Right lobe of liver (tissue), 4 donors: ENCODE measurements around the gene PLXNA1.

Experiments
- CTCF ChIP-seq, 4 donors: fragments of 200-600 bp in 3 of 4; fragments of 450-650 bp in 1 of 4; IDR thresholded peaks; one replicate each; pipeline versions ENCODE4 v1.5.1 to v1.8.0; 2016 to 2022; ENCODE audit warnings: antibody characterized with exemption in 4 of 4, mild to moderate bottlenecking in 2 of 4
- POLR2A ChIP-seq: fragments of 450-650 bp; IDR thresholded peaks from one replicate; pipeline ENCODE4 v1.6.1; 2017; ENCODE audit warnings: antibody characterized with exemption, mild to moderate bottlenecking
- donor health status: DM: no; HTN: no; CAD: no.
- donor health status: DM: no; HTN: no; CAD: no.
- donor health status: DM: no; HTN: yes; CAD: no.

GRCh38 chr3:127004641-127005397 is 21.9 kb downstream of the PLXNA1 start:
- TF ChIP-seq POLR2A (no peak), CTCF (IDR thresholded peaks at IDR 0.05) (no peak)
